GM18858 (cell line): Measurements from ENCODE around the gene MDM1.

Source experiments
- ATAC-seq: cut with Tn5 transposase; IDR thresholded peaks from one replicate; pipeline ENCODE4 v1.9.1; 2021; ENCODE audit not compliant: unreplicated experiment

MDM1 gene

DNA sequence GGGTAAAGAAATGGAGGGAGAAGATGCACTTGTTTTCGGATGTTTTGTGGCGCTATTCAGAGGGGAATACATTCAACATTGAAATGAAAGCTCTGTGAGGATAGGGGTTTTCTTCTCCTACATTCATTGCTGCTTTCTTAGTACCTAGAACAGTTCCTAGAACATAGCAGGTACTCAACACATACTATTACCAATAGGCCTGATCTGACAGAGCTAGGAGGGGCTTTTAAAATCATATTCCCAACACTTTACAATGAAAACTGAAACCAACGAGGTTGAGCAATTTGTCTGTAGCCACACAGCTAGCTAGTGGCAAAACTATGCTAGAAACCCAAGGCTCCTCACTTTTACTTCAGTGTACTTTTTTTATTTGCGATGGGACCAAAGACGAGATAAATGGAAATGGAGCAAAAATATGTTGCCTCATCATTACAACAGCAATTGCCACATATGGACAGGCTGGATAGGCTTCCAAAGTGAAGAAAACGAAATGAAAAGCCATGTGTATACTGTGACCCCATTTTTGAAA is 55.7 kb downstream of the MDM1 start:
- ATAC-seq = no peak

DNA sequence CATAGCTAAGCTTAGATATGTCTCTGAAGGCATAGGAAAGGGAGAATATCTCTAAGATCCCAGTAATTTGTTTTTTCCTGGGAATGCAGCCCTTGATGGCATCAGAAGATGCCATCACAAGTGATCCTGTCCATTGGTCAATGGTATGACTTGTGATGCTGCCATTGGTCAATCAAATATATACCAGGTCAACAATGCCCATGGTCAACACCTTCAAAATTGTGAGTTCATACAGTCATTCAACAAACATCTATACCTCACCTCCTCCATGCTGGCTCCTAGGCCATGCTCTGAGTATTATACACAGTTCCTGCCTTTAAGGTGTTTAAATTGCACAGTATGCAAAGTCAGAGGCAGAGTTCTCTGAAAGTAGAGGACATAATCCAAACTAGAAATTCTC is 59.4 kb downstream of the MDM1 start:
- no peak for ATAC-seq

DNA sequence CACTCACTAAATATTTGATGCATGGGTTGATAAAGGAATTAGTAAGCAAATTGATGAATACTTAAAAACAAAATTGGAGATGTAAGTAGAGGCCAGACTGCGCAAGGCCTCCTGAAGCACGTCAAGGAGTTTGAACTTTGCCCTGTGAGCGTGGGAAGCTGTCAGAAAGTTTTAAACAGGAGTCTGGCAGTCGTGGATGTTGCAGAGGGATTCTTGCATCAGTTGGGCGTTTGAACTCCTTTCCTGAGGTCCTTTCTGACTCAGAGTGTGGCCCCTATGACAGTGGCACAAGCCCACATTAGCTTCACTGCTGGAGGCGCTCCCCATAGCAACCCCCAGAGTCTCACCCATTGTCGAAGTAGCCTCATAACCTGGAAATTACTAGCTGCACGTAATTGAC is 60.8 kb downstream of the MDM1 start:
- ATAC-seq = no peak

DNA sequence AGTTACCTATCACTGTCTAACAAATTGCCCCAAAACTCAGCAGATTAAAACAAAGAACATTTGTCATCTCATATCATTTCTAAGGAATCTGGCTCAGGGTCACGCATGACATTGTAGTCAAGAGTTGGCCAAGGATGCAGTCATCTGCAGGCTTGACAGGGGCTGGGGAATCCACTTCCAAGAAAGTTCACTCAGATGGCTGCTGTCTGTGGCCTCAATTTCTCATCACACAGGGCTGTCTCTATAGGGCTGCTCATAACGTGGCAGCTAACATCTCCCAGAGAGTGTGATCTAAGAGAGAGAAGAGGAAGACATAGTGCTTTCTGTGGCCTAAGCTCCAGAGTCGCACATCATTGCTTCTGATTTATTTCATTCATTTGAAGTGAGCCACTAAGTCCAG is 61.8 kb downstream of the MDM1 start:
- no peak for ATAC-seq

DNA sequence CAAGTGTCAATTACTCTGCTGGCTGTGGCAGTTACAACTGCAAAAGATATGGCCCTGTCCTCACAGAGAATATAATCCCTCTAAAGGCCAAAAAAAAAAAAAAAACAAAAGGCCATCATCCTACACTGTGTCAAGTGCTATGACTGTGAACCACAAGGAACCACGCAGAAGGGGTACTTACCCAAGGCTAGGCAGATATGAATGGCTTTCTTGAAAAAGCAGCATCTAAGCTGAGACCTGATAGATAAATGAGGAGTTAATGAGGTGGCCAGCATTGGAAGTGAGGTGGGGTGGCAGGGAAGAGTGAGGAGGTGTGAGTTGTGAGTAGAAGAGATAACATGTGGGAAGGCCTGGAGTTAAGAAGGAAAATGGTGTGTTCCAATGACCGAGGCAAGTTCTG is 62.4 kb downstream of the MDM1 start:
- ATAC-seq = no peak

DNA sequence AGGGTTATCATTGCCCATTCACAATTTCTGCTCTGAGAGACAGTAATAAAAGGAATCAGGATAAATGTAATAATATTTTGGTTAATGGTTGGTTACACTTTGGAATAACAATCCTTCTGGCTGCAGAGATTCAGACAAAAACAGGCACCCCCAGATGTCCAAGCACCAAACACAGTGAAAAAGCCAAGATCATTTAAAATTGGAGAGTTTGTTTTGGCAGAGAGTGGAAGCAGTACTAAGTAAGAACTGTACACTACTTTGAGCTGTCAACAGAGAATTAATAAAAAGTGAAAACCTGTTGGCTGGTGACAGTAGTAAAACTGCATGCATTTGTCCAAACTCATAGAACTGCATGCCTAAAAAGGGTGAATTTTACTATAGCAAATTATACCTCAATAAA is 63.2 kb downstream of the MDM1 start:
- no peak for ATAC-seq

DNA sequence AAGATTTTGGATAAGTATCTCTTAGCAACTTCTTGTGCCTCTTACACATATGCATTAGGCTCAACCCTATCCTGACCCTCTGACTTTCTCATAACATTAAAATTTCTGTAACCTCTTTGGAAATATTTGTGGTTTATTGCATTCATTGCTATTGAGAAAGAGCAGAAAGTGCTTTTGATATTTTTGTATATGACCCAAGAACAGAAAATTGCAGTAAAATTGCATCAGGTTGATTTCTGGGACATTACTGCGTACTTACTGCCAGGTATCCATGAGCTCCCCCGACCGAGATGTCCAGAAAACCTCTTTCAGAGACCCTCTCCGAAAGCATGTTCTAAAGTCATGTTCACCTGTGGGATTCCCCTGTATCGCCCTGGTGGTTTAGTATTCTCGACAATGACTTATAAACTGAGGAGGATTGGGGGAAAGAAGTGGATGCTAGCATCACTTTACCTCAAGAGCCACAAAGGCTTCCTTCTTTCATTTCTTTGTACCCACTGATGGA is 64.2 kb downstream of the MDM1 start:
- no peak for ATAC-seq

DNA sequence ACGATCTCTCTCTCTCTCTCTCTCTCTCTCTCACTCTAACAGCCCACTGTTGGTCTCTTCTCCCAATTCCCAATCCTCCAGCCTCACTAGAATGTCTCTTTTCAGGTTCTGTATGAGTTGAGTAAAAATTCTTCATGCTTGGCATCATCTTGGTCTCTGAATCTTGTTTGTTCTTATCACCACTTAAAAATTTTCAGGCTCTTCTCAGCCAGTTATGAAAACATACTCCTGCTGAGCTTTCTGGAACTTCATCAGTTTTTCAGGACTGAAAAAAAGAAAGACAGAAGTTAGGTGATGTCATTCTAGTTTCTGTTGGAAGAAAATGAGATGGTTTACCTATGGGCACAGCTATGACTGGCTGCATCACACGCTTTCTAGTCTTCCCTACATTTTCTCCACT is 67.3 kb downstream of the MDM1 start:
- ATAC-seq = no peak

DNA sequence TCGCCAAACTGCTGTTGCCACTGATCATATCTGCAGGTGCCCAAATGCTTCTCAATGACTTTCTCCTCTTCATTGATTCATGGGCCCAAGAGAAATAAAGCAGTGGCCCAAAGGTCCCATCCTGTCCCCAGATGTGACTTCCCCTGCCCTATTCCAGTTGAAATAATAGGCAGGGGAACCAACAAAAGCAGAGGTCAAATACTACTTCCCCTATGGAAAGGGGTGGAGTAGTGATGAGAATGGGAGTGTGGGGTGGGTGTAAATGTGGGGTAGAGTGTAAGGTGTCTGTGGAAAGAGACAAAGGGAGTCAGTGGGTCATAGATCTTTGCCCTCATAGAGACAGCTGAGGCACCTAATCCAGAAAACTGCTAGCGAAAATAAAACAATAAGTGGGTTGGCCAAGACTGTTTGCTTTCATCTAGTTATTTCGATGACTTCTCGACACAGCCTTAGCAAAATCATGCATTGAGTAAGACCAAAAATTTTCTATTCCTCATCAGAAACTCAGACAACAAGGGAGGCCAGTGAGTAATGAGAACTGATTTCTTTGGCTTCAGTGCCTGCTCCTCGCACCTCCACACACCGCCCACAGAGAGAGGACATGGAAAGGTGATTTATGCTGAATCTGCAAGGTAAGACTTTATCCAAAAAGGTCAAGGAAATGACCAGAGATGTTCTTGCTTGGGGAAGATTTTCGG is 67.9 kb downstream of the MDM1 start:
- no peak for ATAC-seq

DNA sequence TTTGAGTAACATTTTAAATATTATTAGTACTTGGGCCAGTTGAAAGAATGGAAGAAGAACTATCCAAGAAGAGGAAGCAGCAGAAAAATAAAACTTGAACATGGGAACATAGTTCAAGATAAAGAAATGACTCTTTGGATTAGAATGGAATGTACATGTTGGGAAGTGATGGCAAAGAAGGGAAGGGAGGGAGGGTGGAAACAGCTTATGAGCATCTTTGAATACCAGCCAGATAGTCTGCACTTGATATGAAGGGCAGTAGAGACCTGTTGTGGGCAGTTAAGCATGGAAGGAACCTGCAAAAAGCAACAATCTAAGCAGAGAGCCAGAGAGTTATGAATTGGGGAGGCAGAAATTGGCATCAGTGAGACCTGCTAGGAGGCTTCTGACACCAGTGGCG is 68.8 kb downstream of the MDM1 start:
- ATAC-seq = no peak

DNA sequence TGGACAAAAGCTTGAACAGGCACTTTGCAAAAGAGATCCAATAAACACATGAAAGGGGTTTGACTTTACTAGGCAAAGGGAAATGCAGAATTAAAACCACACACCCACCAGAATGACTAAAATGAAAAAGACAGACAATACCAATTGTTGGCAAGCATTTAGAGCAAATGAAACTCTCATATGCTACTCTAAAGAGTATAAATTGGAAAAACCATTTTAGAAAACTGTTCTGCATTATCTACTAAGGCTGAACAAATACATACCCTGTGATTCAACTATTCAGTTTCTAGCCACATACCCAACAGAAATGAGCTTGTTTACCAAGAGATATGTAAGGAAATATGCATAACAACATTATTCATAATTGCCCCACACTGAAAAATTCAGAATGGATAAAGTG is 70.3 kb downstream of the MDM1 start:
- no peak for ATAC-seq

DNA sequence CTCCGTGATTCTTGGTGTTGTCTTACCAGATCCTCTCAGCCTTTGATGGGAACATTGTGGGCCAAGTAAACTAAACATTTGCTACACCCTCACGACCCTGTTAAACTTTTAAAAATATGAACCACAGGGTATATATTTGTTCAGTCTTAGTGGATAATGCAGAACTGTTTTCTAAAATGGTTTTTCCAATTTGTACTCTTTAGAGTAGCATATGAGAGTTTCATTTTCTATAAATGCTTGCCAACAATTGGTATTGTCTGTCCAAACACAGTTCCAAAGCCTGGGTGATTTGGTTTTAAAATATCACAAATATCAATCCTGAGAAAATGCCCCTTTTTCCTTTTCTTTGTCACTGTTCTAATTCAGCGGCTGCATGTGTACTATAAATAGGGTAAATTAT is 72.0 kb downstream of the MDM1 start:
- ATAC-seq = no peak

DNA sequence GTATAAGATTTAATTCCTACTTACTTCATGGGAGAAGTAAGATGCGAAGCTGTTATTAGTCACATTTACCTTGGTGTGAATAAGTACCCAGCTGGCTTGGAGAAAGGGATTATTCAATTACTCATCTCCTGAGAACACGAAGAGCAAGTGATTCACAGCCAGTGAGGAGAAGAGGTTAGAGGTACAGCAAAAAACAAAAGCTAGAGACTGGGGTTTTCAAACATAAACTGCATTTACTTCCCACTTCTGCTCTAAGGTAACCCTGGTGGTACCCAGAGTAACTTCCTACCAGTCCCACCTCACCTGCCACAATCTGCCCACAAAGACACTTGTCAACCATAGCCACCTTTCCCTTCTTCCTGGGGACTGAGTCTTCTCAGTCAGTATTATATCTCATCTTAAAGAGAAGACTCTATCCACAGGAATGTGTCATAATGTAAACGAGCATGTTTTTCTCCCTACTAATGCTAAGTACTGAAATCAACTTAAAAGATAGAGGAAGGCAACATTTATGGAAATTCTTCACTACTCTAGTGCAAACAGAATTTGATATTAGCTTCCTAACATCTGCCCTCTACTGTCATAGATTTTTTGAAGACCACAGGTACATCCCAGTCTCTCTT is 72.7 kb downstream of the MDM1 start:
- ATAC-seq = no peak

DNA sequence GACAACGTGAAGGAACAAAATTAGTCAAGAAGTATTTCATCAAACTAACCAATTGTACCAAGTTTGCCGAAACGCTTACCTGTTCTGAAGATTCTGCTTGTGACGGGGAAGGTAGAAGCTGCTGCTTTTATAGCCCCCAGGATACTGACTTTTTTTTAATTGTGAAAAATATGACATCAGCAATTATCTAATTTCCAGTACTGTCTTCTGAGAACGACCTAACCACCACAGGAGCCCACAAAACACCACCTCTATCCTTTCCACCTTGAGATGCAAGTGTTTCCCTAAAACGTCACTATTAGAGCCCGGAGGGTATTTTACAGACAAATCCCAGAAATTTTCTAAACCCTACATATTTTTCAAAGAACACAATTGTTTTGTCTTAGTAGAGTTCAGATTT is 78.7 kb downstream of the MDM1 start, which contains the start of gene IL22:
TSS of gene IL22 (minus strand) at position 101 of the 400 bp plus-strand sequence. CDS start 156 bp downstream, outside the sequence.
- no peak for ATAC-seq

DNA sequence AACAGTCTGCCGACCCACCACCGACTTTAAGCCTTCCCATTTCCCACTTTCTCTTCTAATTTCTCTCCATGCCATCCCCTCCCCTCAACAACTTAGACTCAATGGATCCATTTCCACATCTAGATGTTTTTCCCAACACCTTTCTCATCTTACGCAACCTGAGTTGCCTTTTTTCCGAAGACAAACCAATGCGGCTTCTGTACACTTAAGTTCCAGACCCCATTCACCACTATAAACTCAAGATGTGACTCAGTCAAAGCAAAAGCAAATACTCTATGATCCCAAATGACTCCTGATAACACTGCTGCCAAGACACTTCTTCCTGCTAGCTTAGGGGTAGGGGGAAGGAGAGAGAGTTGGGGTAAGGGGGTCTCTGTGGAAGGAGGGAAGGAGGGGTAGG is 80.1 kb downstream of the MDM1 start:
- no peak for ATAC-seq

DNA sequence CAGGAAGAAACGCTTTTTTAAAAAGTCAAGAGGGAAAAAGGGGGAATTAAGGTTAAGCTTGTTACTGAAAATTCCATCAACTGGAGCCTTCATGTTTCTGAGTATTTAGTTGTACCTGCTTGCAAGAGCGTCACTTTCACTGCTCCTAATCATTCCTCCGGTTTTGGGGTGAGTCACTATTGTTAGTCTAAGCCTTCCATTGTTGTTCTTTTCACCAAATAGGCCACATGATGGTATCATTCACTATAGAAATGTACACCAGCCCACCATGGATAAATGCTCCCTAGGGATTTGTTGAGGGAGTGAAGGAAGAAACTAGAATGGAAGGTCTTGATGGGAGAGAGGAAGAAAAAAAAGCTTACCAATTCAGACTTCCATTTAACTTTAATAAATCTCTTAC is 81.7 kb downstream of the MDM1 start:
- ATAC-seq = no peak

DNA sequence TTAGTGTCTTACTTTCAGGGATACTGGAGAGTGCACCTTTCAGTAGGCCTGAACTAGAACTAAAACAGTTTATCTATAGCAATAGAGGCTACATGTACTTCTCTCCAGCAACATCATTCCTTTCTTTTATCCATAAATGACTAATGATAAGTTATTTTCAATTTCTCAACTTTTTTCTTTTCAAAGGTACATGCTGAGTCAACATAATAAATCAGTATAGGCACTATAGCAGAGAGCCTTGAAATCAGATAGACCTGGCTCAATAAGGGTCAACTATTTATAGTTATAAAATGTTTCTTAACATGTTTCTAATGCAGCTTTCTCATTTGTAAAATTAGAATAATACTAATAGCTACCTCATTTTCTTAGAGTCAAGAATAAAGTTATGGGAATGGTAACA is 84.4 kb downstream of the MDM1 start:
- ATAC-seq = no peak

DNA sequence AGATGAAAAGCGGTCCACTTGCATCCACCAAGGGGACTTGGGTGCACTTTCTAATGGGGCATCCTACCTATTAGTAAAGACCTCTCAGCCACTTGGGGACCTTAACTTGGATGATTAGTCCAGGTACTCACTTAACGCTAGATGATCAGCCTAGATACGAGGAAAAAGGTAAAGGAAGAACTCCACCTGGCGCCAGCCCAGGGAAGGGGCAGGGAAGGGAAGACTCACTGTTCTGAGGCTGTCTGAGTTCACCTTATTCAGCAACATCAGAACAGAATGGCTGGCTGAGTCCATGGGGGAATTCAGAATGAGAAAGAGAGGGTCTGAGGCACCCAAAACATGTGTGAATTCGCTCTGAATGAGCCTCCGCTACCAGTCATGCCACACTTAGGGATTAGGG is 85.8 kb downstream of the MDM1 start:
- no peak for ATAC-seq

DNA sequence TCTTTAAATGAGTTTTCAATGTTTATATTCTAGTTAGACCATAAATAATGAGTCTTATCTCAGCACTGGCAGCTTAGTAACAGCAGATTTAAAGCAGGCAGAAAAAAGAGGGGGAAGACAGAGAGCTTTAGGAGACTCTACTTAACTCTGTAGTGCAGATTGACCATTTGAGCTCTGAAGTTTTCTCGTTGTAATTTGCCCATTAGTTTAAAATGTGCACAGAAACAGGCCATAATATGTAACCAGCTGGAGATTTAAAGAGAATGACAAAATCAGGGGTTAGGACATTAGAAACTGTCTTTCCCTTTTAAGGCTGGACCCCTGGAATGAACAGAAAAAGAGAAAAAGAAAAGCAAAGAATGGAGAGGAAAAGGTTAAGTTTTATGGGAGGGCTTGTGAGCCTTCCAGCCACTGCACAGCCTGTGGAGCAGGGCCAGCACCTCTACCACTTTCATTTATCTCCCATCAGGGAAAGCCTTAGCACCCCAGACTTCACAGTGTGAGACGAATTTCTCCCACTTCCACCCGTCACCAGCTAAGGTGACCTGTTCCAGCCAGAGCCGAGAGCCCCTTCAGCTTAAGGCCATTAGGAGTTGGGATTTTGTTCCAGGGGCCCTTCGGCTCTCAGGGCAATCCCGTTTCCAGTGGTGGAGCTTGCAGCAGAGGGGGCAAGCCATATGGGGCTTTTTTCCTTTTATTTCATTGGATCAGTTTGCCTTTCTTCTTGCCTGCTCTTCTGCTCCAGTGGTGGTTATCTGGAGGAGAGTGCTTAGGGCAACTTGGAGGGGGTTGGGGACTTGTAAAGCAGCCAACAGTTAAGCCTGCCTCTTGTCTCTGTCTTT is 86.8 kb downstream of the MDM1 start:
- ATAC-seq = no peak
